Measurements from ENCODE around the gene SMIM5.
"Not testable (repeated sequence)": the region's sequence is repeated elsewhere in the genome, so short reads cannot be mapped to it uniquely, and the experiment has no call there.

The SMIM5 gene

DNA sequence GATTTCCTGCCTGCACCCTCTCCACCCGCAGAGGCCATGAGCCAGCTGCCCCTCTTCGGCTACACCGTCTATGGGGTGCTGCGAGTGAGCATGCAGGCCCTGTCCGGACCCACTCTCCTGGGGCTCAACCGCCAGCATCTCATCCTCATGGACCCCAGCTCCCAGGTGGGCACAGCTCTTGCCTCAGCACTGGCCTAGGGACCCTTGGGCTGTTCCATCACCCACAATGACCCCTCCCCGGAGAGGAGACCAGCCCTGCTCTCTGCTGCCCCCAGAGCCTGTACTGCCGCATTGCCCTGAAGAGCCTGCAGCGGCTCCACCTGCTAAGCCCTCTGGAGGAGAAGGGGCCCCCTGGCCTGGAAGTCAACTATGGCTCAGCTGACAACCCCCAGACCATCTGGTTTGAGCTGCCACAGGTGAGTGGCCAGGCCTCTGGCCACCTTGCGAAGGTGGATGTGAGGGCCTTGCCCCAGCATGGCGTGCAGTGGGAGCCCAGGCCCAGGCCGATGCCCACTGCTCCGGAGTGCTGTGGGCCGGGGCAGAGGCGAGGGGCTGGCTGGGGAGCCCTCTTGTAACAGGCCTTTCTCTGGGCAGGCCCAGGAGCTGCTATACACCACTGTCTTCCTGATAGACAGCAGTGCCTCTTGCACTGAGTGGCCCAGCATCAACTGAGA, 7.3 kb upstream of the SMIM5 start:
- no peak for DNase-seq (ENCODE audit: low read depth)

DNA sequence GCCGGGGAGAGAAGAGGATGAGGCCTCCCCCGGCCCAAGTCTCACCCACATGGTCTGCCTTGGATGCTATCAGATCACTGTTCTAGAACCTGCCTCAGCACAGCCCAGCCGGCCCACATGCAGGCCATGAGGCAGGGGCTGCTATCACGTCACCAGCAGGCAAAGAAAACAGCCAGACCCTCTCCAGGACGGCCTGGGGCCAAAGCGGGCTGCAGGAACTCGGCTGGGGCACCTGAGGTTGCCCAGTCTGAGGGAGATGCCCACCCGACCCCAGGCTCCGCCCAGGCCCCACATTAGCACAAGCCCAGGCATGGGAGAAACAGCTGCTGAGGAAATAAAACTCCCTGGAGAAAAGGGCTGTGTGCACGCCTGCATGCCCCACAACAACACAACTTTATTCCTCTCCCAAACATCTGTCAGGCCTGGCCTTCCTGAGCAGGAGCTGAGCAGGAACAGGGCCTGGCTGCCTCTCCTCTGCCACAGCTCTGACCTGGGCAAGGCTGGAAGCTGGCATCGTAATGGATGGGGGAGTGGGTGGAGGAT, 6.7 kb upstream of the SMIM5 start:
- no peak for DNase-seq (ENCODE audit: low read depth)

- DNase-seq (ENCODE audit: low read depth): no peak
Measured at GRCh38 chr17:75627094-75627493, 6.1 kb upstream of the SMIM5 start.

GRCh38 chr17:75628425-75628824, 4.8 kb upstream of the SMIM5 start:
- no peak for DNase-seq (ENCODE audit: low read depth)

DNA sequence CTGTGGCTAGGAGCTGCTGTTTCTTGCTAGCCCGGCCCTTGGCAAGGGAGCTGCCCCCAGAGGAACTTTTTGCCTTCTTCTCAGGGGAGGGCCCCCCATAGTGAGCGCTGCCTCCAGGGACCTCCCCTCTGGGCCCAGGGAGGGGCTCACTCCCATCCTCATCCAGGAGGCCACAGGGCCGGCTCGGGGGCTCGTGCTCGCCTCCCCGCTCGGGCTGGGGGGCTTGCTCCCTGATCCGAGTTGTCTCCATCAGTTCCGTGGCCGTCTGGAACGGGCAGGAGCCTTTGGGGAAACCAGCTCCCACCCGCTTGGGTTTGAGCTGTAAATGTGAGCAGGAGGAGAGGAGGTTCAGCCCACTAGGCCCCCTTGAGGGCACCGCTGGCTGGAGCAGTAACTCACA, 4.1 kb upstream of the SMIM5 start:
- no peak for DNase-seq (ENCODE audit: low read depth)

- DNase-seq (ENCODE audit: low read depth): no peak
Measured at GRCh38 chr17:75630071-75630917, 2.9 kb upstream of the SMIM5 start.

DNA sequence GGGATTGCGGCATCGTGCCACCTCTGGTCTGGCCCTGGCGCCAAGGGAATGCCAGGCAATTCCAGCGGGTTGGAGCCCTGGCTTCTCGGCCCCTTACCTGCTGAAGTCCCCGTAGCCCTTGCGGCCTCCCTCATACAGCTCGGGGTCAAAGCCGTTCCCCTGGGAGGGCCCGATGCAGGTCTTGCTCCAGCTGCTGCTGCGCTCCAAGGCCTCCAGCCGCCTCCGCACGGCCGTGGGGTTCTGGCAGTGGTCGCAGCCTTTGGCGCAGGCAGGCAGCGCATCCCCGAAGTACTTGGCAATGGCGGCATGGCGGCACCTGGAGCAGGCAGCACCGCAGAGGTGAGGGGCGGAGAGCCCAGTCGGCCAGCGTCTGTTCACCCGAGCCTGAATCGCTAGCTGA, 1.9 kb upstream of the SMIM5 start:
- no peak for DNase-seq (ENCODE audit: low read depth)

DNA sequence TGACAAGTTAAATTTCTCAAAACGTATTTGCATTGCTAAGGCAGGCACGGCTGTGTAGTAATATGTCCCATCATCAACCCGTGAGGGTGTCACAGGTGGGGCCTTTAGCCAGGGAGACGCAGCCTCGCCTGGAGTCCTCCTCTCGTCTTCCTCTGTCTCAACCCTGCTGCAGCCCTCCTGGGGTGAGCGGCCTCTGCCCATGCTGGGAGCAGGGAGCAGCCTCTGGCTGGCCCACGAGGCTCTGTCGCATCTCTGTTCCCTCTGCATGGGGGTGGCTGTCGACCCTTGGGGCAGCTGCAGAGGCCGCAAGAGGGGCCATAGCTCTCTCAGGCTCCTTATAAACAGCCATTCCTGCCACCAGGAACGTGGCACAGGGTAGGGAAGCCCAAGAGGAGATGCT, 806 bp upstream of the SMIM5 start:
- no peak for DNase-seq (ENCODE audit: low read depth)

GRCh38 chr17:75633486-75634375, 497 bp downstream of the SMIM5 start:
- DNase-seq (ENCODE audit: low read depth): peak; percentile 90

GRCh38 chr17:75634376-75634740, 1.1 kb downstream of the SMIM5 start:
- DNase-seq (ENCODE audit: low read depth): no peak

- DNase-seq (ENCODE audit: low read depth): no peak
Measured at GRCh38 chr17:75634754-75635609, 1.7 kb downstream of the SMIM5 start.

GRCh38 chr17:75635610-75636202, 2.5 kb downstream of the SMIM5 start:
- no peak for DNase-seq (ENCODE audit: low read depth)

DNA sequence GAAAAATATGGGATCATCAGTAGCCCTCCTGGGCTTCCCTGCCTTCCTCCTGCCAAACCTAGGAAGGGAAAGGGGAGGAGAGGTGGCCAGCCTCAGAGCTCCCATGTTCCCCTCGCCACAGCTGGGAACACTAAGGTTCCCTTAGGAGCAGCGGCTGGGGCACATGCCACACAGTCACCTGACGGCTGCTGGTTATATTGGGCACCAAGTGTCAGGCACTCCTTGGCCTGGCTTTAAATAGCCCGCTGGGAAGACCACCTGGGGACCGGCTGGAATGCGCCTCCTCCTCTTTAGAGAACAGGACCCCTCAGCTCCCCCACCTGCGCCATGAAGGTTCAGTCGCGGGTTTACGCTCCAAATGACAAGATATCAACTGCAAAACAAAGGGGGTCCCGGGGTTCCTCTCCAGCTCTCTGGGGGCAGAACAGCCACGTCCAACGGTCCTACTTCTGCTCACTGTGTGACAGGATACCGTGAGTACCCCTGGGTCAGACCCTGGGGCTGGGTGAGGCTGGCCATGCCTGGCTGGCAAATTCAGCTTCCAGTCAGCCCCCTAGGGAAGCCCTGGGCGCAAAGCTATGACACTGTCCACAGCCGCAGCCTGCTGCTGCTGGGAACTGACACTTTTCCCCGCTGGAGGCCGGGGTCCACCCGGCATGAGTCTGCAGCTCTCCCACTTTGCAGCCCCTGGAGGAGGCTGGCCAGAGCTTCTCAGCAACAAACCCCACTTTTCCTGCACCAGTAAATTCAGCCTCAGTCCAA, 3.3 kb downstream of the SMIM5 start:
- no peak for DNase-seq (ENCODE audit: low read depth)

GRCh38 chr17:75637143-75637538, 3.9 kb downstream of the SMIM5 start:
- no peak for DNase-seq (ENCODE audit: low read depth)

DNA sequence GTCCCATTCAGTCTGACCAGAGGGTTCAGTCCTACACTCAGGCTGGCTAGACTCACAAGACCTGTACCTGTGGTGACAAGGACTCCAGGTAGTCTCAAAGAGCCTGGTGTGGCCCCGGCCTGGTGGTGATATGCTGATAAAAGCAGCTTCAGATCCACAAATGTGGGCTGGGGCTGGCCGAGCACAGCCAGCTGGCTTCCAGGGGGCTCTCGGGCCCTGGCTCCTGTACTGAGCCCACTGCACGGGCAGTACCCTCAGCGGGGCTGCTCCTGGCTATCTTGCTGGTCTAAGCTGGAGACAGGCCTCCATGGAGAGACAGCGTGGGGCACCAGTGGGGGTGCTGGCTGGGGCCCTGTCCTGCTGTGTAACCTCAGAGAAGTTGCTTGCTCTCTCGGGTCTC, 4.3 kb downstream of the SMIM5 start:
- no peak for DNase-seq (ENCODE audit: low read depth)

GRCh38 chr17:75638039-75638438, 4.8 kb downstream of the SMIM5 start:
- not testable (repeated sequence) for DNase-seq (ENCODE audit: low read depth)

DNA sequence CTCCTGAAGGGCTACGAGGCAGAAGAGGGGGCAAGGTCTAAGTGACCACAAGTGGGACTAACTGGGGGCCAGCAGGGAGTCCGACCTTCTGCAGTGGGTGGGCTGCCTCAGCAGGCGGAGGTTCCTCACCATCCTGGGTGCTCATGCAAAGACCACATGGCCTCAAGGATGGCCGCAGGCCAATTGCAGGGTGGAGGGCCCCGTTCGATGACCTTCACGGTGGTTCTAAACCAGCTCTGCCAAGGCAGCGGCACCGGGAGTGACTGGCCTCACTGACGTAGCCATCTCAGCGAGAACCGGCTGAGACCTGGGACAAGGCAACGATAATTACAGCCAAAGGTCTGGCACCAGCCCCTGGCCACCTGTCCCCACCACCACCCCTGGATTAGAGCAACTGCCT, 5.7 kb downstream of the SMIM5 start:
- no peak for DNase-seq (ENCODE audit: low read depth)

- no peak for DNase-seq (ENCODE audit: low read depth)
Measured at GRCh38 chr17:75639327-75639726, 6.1 kb downstream of the SMIM5 start.

GRCh38 chr17:75639771-75640555, 6.7 kb downstream of the SMIM5 start:
- DNase-seq (ENCODE audit: low read depth): no peak

All from fibroblast of gingiva (primary cell).